IMR-90 (cell line): ENCODE measurements around the gene PRR5L. TPM values are rescaled to one million over a fixed set of nuclear protein-coding genes. Genes with fewer than 3 reads are reported as not detected.

ENCODE experiments used
- ATAC-seq: fragments of 200-7000 bp; cut with Tn5 transposase; 2 replicates; pipeline ENCODE4 v1.9.1; 2020; ENCODE audit warnings: low read depth, mild to moderate bottlenecking, moderate library complexity
- BruUV-seq: library from RNA; stranded (reverse); fragments of 400-500 nt; replicated peaks from 2 replicates; lab custom pipeline; 2021; lab: Mats Ljungman, UMichigan
- CTCF ChIA-PET: fragments of 300-600 bp; formaldehyde crosslinking; extraction: SDS; loops from one replicate; lab custom pipeline; 2021; ENCODE audit warnings: antibody characterized with exemption; lab: Yijun Ruan, JAX
- POLR2A ChIA-PET: fragments of 300-600 bp; sonication (Branson Sonifier 250); formaldehyde crosslinking; loops from one replicate; lab custom pipeline; 2022; ENCODE audit warnings: antibody characterized with exemption; ENCODE audit not compliant: unreplicated experiment; lab: Charles Lee
- DNase-seq: peaks from one replicate; pipeline ENCODE4 v3.0.0; 2013
- H2AFZ ChIP-seq: replicated peaks from 2 replicates; pipeline ENCODE3; 2013; ENCODE audit warnings: low read length, mild to moderate bottlenecking; ENCODE audit not compliant: poor library complexity
- H2AK5ac ChIP-seq: 2 replicates; pipeline ENCODE4 v1.6.1; 2013; ENCODE audit warnings: low read depth, low read length, inconsistent platforms
- H2AK9ac ChIP-seq: replicated peaks from 2 replicates; pipeline ENCODE3; 2013; ENCODE audit warnings: mild to moderate bottlenecking, low read depth, low read length, moderate library complexity; ENCODE audit not compliant: poor library complexity
- H2BK120ac ChIP-seq: 2 replicates; pipeline ENCODE4 v1.6.1; 2013; ENCODE audit warnings: low read depth, low read length, inconsistent platforms
- H2BK15ac ChIP-seq: 3 replicates; pipeline ENCODE4 v1.6.1; 2013; ENCODE audit warnings: low read depth, low read length, inconsistent platforms
- H2BK20ac ChIP-seq: 2 replicates; pipeline ENCODE4 v1.6.1; 2013; ENCODE audit warnings: low read depth, mild to moderate bottlenecking, inconsistent platforms, low read length, moderate library complexity
- H2BK5ac ChIP-seq: 2 replicates; pipeline ENCODE4 v1.6.1; 2013; ENCODE audit warnings: mild to moderate bottlenecking, low read depth, low read length, inconsistent platforms; ENCODE audit not compliant: poor library complexity, severe bottlenecking
- H3K14ac ChIP-seq: replicated peaks from 2 replicates; pipeline ENCODE4 v1.6.1; 2013; ENCODE audit warnings: low read depth, low read length, inconsistent platforms
- H3K18ac ChIP-seq: 2 replicates; pipeline ENCODE4 v1.6.1; 2013; ENCODE audit warnings: low read depth, low read length, control low read depth
- H3K23ac ChIP-seq: 2 replicates; pipeline ENCODE4 v1.6.1; 2013; ENCODE audit warnings: low read depth, low read length, inconsistent platforms
- H3K27ac ChIP-seq: 2 replicates; pipeline ENCODE4 v1.5.1; 2013; ENCODE audit warnings: mild to moderate bottlenecking, control low read depth, low read length; ENCODE audit not compliant: insufficient read depth
- H3K27me3 ChIP-seq: 2 replicates; pipeline ENCODE4 v1.6.1; 2013; ENCODE audit warnings: low read length; ENCODE audit not compliant: control insufficient read depth, insufficient read depth
- H3K36me3 ChIP-seq: 2 replicates; pipeline ENCODE4 v1.6.1; 2013; ENCODE audit warnings: low read length, mixed read lengths; ENCODE audit not compliant: control insufficient read depth, insufficient read depth
- H3K4ac ChIP-seq: 2 replicates; pipeline ENCODE4 v1.6.1; 2013; ENCODE audit warnings: low read depth, low read length, inconsistent platforms
- H3K4me1 ChIP-seq: 2 replicates; pipeline ENCODE4 v1.6.1; 2013; ENCODE audit warnings: low read length, mixed read lengths; ENCODE audit not compliant: control insufficient read depth, insufficient read depth
- H3K4me2 ChIP-seq: 2 replicates; pipeline ENCODE4 v1.6.1; 2013; ENCODE audit warnings: low read depth, mild to moderate bottlenecking, control low read depth, low read length, moderate library complexity
- H3K4me3 ChIP-seq: 2 replicates; pipeline ENCODE4 v1.5.1; 2013; ENCODE audit warnings: low read depth, mild to moderate bottlenecking, control low read depth, low read length, moderate library complexity; ENCODE audit not compliant: insufficient read depth
- H3K56ac ChIP-seq: 2 replicates; pipeline ENCODE4 v1.6.1; 2013; ENCODE audit warnings: low read length, inconsistent platforms; ENCODE audit not compliant: insufficient read depth; ENCODE audit errors: extremely low read depth
- H3K79me1 ChIP-seq, 2 experiments: 2 replicates each; pipeline ENCODE4 v1.6.1; 2013; ENCODE audit warnings: low read length in 2 of 2, inconsistent platforms in 1 of 2, low read depth in 1 of 2
- H3K9ac ChIP-seq: 2 replicates; pipeline ENCODE4 v1.6.1; 2013; ENCODE audit warnings: low read depth, low read length, control low read depth
- H3K9me1 ChIP-seq: 2 replicates; pipeline ENCODE4 v1.6.1; 2013; ENCODE audit warnings: low read length, inconsistent platforms; ENCODE audit not compliant: insufficient read depth
- H3K9me3 ChIP-seq: 2 replicates; pipeline ENCODE4 v1.6.1; 2013; ENCODE audit warnings: low read length; ENCODE audit not compliant: control insufficient read depth, insufficient read depth
- H4K20me1 ChIP-seq: 2 replicates; pipeline ENCODE4 v1.6.1; 2013; ENCODE audit warnings: low read length, inconsistent platforms; ENCODE audit not compliant: insufficient read depth
- H4K5ac ChIP-seq: 2 replicates; pipeline ENCODE4 v1.6.1; 2013; ENCODE audit warnings: mild to moderate bottlenecking, low read depth, low read length, control low read depth
- H4K8ac ChIP-seq, 2 experiments: 2 replicates each; pipeline ENCODE4 v1.6.1; 2013; ENCODE audit warnings: low read depth in 2 of 2, low read length in 2 of 2, control low read depth in 1 of 2, inconsistent platforms in 1 of 2
- H4K91ac ChIP-seq: 2 replicates; pipeline ENCODE4 v1.6.1; 2013; ENCODE audit warnings: low read depth, low read length, inconsistent platforms; ENCODE audit not compliant: insufficient read depth
- CTCF ChIP-seq: conservative IDR thresholded peaks from 2 replicates; pipeline ENCODE4 v1.5.1; 2012; ENCODE audit warnings: mild to moderate bottlenecking, low read depth, low read length, improper control_type of control experiment
- MAFK ChIP-seq: IDR thresholded peaks from 2 replicates; pipeline ENCODE4 v1.6.1; 2012; ENCODE audit warnings: low read depth, low read length, improper control_type of control experiment
- NFE2L2 ChIP-seq: fragments of 150-350 bp; IDR thresholded peaks from 2 replicates; pipeline ENCODE4 v1.6.1; 2016; ENCODE audit warnings: low read depth, mild to moderate bottlenecking, low read length
- RAD21 ChIP-seq: IDR thresholded peaks from 2 replicates; pipeline ENCODE4 v1.6.1; 2012; ENCODE audit warnings: low read length, improper control_type of control experiment
- SMC3 ChIP-seq: fragments of 150-350 bp; IDR thresholded peaks from 2 replicates; pipeline ENCODE4 v1.6.1; 2016; ENCODE audit warnings: low read depth, mild to moderate bottlenecking, antibody characterized with exemption, low read length, moderate library complexity
- WGBS, 2 experiments: methylation state at CpG; one replicate each; pipeline versions ENCODE4 v1.1.5 to v1.1.7; 2013; ENCODE audit warnings: missing lambda C conversion rate in 2 of 2; ENCODE audit not compliant: insufficient read length in 1 of 2; ENCODE audit errors: extremely low coverage in 2 of 2; 5-methylcytosine and 5-hydroxymethylcytosine counted together
- dilution Hi-C: fragments of 300-500 bp; cut with HindIII; formaldehyde crosslinking; loops from one replicate; pipeline ENCODE4 v1.14.3; 2018; ENCODE audit warnings: low sequenced_read_pairs; ENCODE audit not compliant: unreplicated experiment
- in situ Hi-C: fragments of 300-500 bp; cut with MboI; formaldehyde crosslinking; loops from 3 replicates; pipeline ENCODE4 v1.14.3; 2019; ENCODE audit warnings: low sequenced_read_pairs, inconsistent platforms, mixed read lengths
- intact Hi-C: fragments of 100-400 bp; cut with micrococcal nuclease; formaldehyde crosslinking; loops from 2 replicates; pipeline ENCODE4 v1.10.0; 2022
- polyA plus RNA-seq, 3 experiments: library from polyadenylated mRNA; depleted of rRNA; stranded (reverse); fragments of >200 nt; gene quantifications; 2 replicates each; pipeline ENCODE4 v1.2.3, GENCODE V29; 2012; ENCODE audit warnings: low replicate concordance in 1 of 3
- total RNA-seq: library from RNA; depleted of rRNA; stranded (reverse); fragments of >200 nt; gene quantifications from 2 replicates; pipeline ENCODE4 v1.2.3, GENCODE V29; 2012

The PRR5L gene
- total and polyA plus RNA-seq, 2 of the 4 experiments (the other 2 are of a cell fraction): 2.9 to 3.6 TPM

- H3K4ac ChIP-seq: no peak overlapping the region
- no peak overlapping the region for H2BK20ac ChIP-seq
- intact Hi-C loops (loop anchor here (1.0 to 10.0 kb wide), 4 partner anchors 102 to 862 kb away; no protein-coding TSS in a partner anchor), dilution Hi-C loops (no loop called here), in situ Hi-C loops (loop anchor here (25.0 kb wide), 1 partner anchor 667 kb away; no protein-coding TSS in a partner anchor)
- no peak overlapping the region for H3K18ac ChIP-seq
- no peaks in the 10 kb centered on the region for H3K27me3 ChIP-seq
- POLR2A ChIA-PET: interaction anchor here (1.0 kb wide), 1 partner anchor 187 kb away, joined by 3 read pairs; no protein-coding TSS in a partner anchor
- no peaks in the 10 kb centered on the region for H3K9me3 ChIP-seq
- CTCF ChIA-PET: interaction anchor here (0.5 to 5.3 kb wide), 30 partner anchors 9 to 468 kb away, joined by 3 to 66 read pairs (median 3); partner anchors contain the start of gene PRR5L
- DNase-seq (peak; percentile 59), ATAC-seq (peak; percentile 70)
- no peak overlapping the region for H4K5ac ChIP-seq
- no peak overlapping the region for H2AFZ ChIP-seq
- BruUV-seq: no TSS peak
- H4K20me1 ChIP-seq: no peaks in the 10 kb centered on the region
- H3K56ac ChIP-seq: no peak overlapping the region
- H2BK120ac ChIP-seq: no peak overlapping the region
- H3K14ac ChIP-seq: no peak overlapping the region
- H3K4me3 ChIP-seq: no peak overlapping the region
- no peak overlapping the region for H3K4me2 ChIP-seq
- no peak overlapping the region for H3K27ac ChIP-seq
- H3K9me1 ChIP-seq: no peaks in the 10 kb centered on the region
- H2BK15ac ChIP-seq: no peak overlapping the region
- no peak overlapping the region for H4K91ac ChIP-seq
- peaks cover 0 to 3% of the 10 kb centered on the region in 2 experiments; a peak in 1 of 4 replicates for H3K79me1 ChIP-seq
- H3K23ac ChIP-seq: no peak overlapping the region
- H4K8ac ChIP-seq: no peak overlapping the region
- H2AK9ac ChIP-seq: no peak overlapping the region
- no CpG with 5 or more reads among the region's 2 CpGs for WGBS, 2 experiments
- no peak overlapping the region for H3K9ac ChIP-seq
- TF ChIP-seq RAD21 (peak; percentile 93), NFE2L2 (no peak), CTCF (peak; percentile 85), SMC3 (peak; percentile 96), MAFK (no peak)
- H2BK5ac ChIP-seq: no peak overlapping the region
- H2AK5ac ChIP-seq: no peak overlapping the region
- H3K4me1 ChIP-seq: no peaks in the 10 kb centered on the region
- H3K36me3 ChIP-seq: peaks cover 1% of the 10 kb centered on the region
Observed at GRCh38 chr11:36478700-36479329, 182.7 kb downstream of the PRR5L start.
